Calu3 (cell line): Measurements from ENCODE around the gene PKD2L2. TPM values are rescaled to one million over a fixed set of nuclear protein-coding genes. Genes with fewer than 3 reads are reported as not detected.
A peak's percentile ranks its signal among the peaks of the same experiment; 100 is the strongest.
"Not testable (repeated sequence)": the region's sequence is repeated elsewhere in the genome, so short reads cannot be mapped to it uniquely, and the experiment has no call there.

Source experiments
- BruUV-seq: library from RNA; stranded (reverse); fragments of 400-500 nt; replicated peaks from 2 replicates; lab custom pipeline; 2021; lab: Mats Ljungman, UMichigan
- CTCF ChIA-PET: fragments of 300-600 bp; sonication (Branson Sonifier 250); formaldehyde crosslinking; loops from one replicate; lab custom pipeline; 2022; ENCODE audit warnings: antibody characterized with exemption; lab: Charles Lee
- DNase-seq: peaks from one replicate; pipeline ENCODE4 v3.0.0; 2022
- H3K27ac Mint-ChIP-seq: one replicate; pipeline ENCODE4 v1.8.0; 2022; ENCODE audit warnings: mixed read lengths; ENCODE audit not compliant: unreplicated experiment
- H3K27me3 Mint-ChIP-seq: one replicate; pipeline ENCODE4 v1.8.0; 2022; ENCODE audit warnings: mixed read lengths; ENCODE audit not compliant: unreplicated experiment
- H3K36me3 Mint-ChIP-seq: one replicate; pipeline ENCODE4 v1.8.0; 2022; ENCODE audit warnings: mild to moderate bottlenecking, moderate library complexity, mixed read lengths; ENCODE audit not compliant: insufficient read depth, unreplicated experiment
- H3K4me1 Mint-ChIP-seq: one replicate; pipeline ENCODE4 v1.8.0; 2022; ENCODE audit warnings: mild to moderate bottlenecking, low read depth, mixed read lengths; ENCODE audit not compliant: unreplicated experiment
- H3K4me3 Mint-ChIP-seq: one replicate; pipeline ENCODE4 v1.8.0; 2022; ENCODE audit warnings: mild to moderate bottlenecking, low read depth, moderate library complexity, mixed read lengths; ENCODE audit not compliant: unreplicated experiment
- H3K9me3 Mint-ChIP-seq: one replicate; pipeline ENCODE4 v1.8.0; 2022; ENCODE audit warnings: low read depth, mixed read lengths; ENCODE audit not compliant: unreplicated experiment
- CTCF ChIP-seq: fragments of 200-600 bp; IDR thresholded peaks from one replicate; pipeline ENCODE4 v1.8.0; 2022; ENCODE audit warnings: antibody characterized with exemption; ENCODE audit not compliant: unreplicated experiment
- intact Hi-C: fragments of 100-400 bp; cut with micrococcal nuclease; formaldehyde crosslinking; loops from one replicate; pipeline ENCODE4 v1.10.0; 2022; ENCODE audit not compliant: unreplicated experiment
- total RNA-seq: library from RNA; stranded (reverse); gene quantifications from 2 replicates; pipeline ENCODE4 v1.2.3, GENCODE V29; 2022

PKD2L2 gene
- total RNA-seq, 1 experiment from 2014 or later, result not detected

GRCh38 chr5:137858223-137858916 is 30.9 kb upstream of the PKD2L2 start:
- Mint-ChIP-seq H3K9me3 (no peaks in the 10 kb centered on the region), H3K27me3 (no peaks in the 10 kb centered on the region), H3K36me3 (no peaks in the 10 kb centered on the region), H3K27ac (no peak overlapping the region), H3K4me1 (peaks cover 5% of the 10 kb centered on the region), H3K4me3 (peak overlapping the region; percentile 24)
- CTCF ChIA-PET, result interaction anchor here (0.6 kb wide), 1 partner anchor 44 kb away, joined by 3 read pairs; no protein-coding TSS in a partner anchor
- intact Hi-C loops, result no loop called here
- no peak for TF ChIP-seq CTCF
- BruUV-seq, result no TSS peak
- no peak for DNase-seq

GRCh38 chr5:137858954-137859353 is 30.3 kb upstream of the PKD2L2 start:
- no peaks in the 10 kb centered on the region for H3K36me3 Mint-ChIP-seq
- TF ChIP-seq CTCF, result no peak
- H3K4me3 Mint-ChIP-seq, result no peak overlapping the region
- no peak overlapping the region for H3K27ac Mint-ChIP-seq
- H3K27me3 Mint-ChIP-seq, result no peaks in the 10 kb centered on the region
- H3K9me3 Mint-ChIP-seq, result no peaks in the 10 kb centered on the region
- intact Hi-C loops, result no loop called here
- H3K4me1 Mint-ChIP-seq, result peaks cover 5% of the 10 kb centered on the region
- no TSS peak for BruUV-seq
- CTCF ChIA-PET, result no interaction called here
- DNase-seq, result no peak

- CTCF ChIA-PET, result no interaction called here
- no peaks in the 10 kb centered on the region for H3K9me3 Mint-ChIP-seq
- no peak for TF ChIP-seq CTCF
- peaks cover 5% of the 10 kb centered on the region for H3K4me1 Mint-ChIP-seq
- intact Hi-C loops, result no loop called here
- no peaks in the 10 kb centered on the region for H3K27me3 Mint-ChIP-seq
- H3K4me3 Mint-ChIP-seq, result no peak overlapping the region
- DNase-seq, result no peak
- no peak overlapping the region for H3K27ac Mint-ChIP-seq
- no TSS peak for BruUV-seq
- no peaks in the 10 kb centered on the region for H3K36me3 Mint-ChIP-seq
These were observed 27.0 kb upstream of the PKD2L2 start for GRCh38 chr5:137862251-137862650.

- H3K27ac Mint-ChIP-seq, H3K4me1 Mint-ChIP-seq, intact Hi-C loops, H3K9me3 Mint-ChIP-seq, H3K36me3 Mint-ChIP-seq, H3K4me3 Mint-ChIP-seq, BruUV-seq, H3K27me3 Mint-ChIP-seq, DNase-seq: not testable (repeated sequence)
- CTCF ChIA-PET, result interaction anchor here (0.7 kb wide), 1 partner anchor 11 kb away, joined by 3 read pairs; no protein-coding TSS in a partner anchor
These were observed 25.6 kb upstream of the PKD2L2 start for GRCh38 chr5:137863653-137864052.
